HFFc6 (cell line): Measurements from ENCODE around the gene NARS2. TPM values are rescaled to one million over a fixed set of nuclear protein-coding genes. Genes with fewer than 3 reads are reported as not detected.

Experiments used
- DNase-seq: peaks from one replicate; pipeline ENCODE4 v3.0.0-alpha.2; 2018
- H3K27ac Mint-ChIP-seq: 2 replicates; pipeline ENCODE4 v1.8.0; 2020; ENCODE audit warnings: mild to moderate bottlenecking, mixed read lengths
- H3K27me3 Mint-ChIP-seq: 2 replicates; pipeline ENCODE4 v1.8.0; 2021; ENCODE audit warnings: mild to moderate bottlenecking, moderate library complexity, mixed read lengths; ENCODE audit not compliant: insufficient read depth
- H3K36me3 Mint-ChIP-seq: 2 replicates; pipeline ENCODE4 v1.8.0; 2021; ENCODE audit warnings: low read depth, mixed read lengths
- H3K4me1 Mint-ChIP-seq: 2 replicates; pipeline ENCODE4 v1.8.0; 2020; ENCODE audit warnings: low read depth, mixed read lengths
- H3K4me3 Mint-ChIP-seq: 2 replicates; pipeline ENCODE4 v1.8.0; 2020; ENCODE audit warnings: mild to moderate bottlenecking, moderate library complexity, mixed read lengths
- H3K9me3 Mint-ChIP-seq: 2 replicates; pipeline ENCODE4 v1.8.0; 2020; ENCODE audit warnings: mild to moderate bottlenecking, mixed read lengths
- long read RNA-seq: library from polyadenylated mRNA; unstranded; transcript quantifications from one replicate; pipeline ENCODE4 v2.0.0, GENCODE V29; 2019
- total RNA-seq, 6 experiments: library from RNA; stranded (reverse); fragmentation: NEBNext Ultra II Directional; extraction: Animal tissue kit (Norgen Biotek cat#: 25700); gene quantifications; 2 replicates in 1 of 6; 3 replicates in 5 of 6; pipeline ENCODE4 v1.2.3, GENCODE V29; 2021
- TF ChIP-seq, protein P1 (sequence below): fragments of 200-600 bp; sonication (generic); IDR thresholded peaks from 2 replicates; pipeline ENCODE4 v1.5.0; 2021; ENCODE audit warnings: antibody characterized with exemption, mild to moderate bottlenecking

NARS2 gene, protein sequence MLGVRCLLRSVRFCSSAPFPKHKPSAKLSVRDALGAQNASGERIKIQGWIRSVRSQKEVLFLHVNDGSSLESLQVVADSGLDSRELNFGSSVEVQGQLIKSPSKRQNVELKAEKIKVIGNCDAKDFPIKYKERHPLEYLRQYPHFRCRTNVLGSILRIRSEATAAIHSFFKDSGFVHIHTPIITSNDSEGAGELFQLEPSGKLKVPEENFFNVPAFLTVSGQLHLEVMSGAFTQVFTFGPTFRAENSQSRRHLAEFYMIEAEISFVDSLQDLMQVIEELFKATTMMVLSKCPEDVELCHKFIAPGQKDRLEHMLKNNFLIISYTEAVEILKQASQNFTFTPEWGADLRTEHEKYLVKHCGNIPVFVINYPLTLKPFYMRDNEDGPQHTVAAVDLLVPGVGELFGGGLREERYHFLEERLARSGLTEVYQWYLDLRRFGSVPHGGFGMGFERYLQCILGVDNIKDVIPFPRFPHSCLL
- total RNA-seq = 10 to 100 TPM in 3 of 6 experiments, 1 to 10 TPM in 3; 8.7 to 11.6 (median 10.3) TPM
- long read RNA-seq, transcript NARS2-201 (14 exons, 2,519 nt) = major isoform, 9 of 20 reads
- long read RNA-seq, partial matches to known transcripts = 1 of 20 reads
- long read RNA-seq, other reads (novel, unspliced or antisense) = 10 of 20 reads

DNA sequence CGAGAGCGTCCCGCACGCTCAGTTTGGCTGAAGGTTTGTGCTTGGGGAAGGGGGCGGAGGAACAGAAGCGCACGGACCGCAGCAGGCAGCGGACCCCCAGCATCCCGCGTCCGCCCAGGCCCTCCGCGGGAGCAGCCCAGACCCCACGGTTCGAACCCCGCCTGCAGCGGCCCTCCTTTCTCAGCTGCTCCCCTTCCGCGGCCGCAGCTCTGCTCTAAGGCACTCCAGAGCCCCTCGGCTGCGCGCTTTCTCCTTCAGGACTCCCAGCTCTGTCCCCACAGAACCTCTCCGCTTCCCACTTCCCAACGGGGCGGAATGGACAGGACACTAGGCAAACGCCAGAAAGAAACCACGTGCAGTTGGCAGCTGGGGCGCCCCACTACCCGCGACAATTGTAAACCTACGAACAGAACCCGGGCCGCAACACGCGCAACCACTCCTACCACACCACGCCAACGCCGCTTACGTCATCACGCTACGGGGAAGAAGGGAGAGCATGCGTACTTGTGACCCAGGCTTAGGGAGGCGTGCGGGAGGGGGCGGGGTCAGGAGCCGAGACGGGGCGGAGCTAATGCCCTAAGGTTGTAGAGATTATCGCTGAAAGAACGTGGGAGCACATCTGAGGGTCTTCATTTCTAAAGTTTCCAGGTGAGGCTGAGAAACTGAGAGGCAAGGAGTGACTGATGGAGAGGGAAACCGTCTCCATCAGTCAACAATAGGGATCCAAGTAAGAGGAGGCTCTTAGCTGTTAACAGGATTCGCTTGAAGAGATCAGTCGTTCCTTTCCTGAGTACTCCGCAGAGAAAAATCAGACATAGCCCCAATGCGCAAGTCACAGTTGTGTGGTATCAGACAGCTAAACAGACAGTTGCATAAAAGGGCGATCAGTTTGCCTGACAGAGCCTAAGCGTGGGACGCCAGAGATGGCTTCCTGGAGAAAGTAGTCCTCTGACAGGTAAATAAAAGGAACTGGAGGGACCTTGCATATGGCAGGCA, at the start of gene NARS2:
Gene NARS2, minus strand, starts transcription at position 479 of the 996 bp plus-strand sequence. Its CDS starts 376 bp downstream, at position 103.
- H3K27ac Mint-ChIP-seq = peak within 1 kb of the TSS; percentile 95
- no peaks in the 10 kb centered on the region for H3K9me3 Mint-ChIP-seq
- peaks cover 30% of the 10 kb centered on the region for H3K4me1 Mint-ChIP-seq
- H3K27me3 Mint-ChIP-seq = 0 out of 2 replicates have a peak, but pooled peaks cover 1% of the 10 kb centered on the region
- peak; percentile 94 for DNase-seq
- peak within 1 kb of the TSS; percentile 99 for H3K4me3 Mint-ChIP-seq
- TF ChIP-seq, protein P1, sequence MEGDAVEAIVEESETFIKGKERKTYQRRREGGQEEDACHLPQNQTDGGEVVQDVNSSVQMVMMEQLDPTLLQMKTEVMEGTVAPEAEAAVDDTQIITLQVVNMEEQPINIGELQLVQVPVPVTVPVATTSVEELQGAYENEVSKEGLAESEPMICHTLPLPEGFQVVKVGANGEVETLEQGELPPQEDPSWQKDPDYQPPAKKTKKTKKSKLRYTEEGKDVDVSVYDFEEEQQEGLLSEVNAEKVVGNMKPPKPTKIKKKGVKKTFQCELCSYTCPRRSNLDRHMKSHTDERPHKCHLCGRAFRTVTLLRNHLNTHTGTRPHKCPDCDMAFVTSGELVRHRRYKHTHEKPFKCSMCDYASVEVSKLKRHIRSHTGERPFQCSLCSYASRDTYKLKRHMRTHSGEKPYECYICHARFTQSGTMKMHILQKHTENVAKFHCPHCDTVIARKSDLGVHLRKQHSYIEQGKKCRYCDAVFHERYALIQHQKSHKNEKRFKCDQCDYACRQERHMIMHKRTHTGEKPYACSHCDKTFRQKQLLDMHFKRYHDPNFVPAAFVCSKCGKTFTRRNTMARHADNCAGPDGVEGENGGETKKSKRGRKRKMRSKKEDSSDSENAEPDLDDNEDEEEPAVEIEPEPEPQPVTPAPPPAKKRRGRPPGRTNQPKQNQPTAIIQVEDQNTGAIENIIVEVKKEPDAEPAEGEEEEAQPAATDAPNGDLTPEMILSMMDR = no peak
- H3K36me3 Mint-ChIP-seq = peaks cover 6% of the 10 kb centered on the region

DNA sequence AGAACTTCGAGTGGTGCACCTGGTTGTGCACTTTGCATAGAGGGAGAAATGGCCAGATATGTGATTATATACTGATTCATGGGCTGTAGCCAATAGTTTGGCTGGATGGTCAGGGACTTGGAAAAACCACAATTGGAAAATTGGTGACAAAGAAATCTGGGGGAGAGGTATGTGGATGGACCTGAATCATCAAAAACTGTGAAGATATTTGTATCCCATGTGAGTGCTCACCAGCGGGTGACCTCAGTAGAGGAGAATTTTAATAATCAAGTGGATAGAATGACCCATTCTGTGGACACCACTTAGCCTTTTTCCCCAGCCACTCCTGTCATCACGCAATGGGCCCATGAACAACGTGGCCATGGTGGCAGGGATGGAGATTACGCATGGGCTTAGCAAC, 48.0 kb upstream of the NARS2 start:
- TF ChIP-seq, protein P1 = no peak
- peaks cover 28% of the 10 kb centered on the region for H3K9me3 Mint-ChIP-seq
- H3K4me1 Mint-ChIP-seq = peaks cover 10% of the 10 kb centered on the region
- no peak overlapping the region for H3K4me3 Mint-ChIP-seq
- H3K36me3 Mint-ChIP-seq = peaks cover 15% of the 10 kb centered on the region
- H3K27me3 Mint-ChIP-seq = peaks cover 46% of the 10 kb centered on the region
- no peak overlapping the region for H3K27ac Mint-ChIP-seq
- peak; percentile 21 for DNase-seq

DNA sequence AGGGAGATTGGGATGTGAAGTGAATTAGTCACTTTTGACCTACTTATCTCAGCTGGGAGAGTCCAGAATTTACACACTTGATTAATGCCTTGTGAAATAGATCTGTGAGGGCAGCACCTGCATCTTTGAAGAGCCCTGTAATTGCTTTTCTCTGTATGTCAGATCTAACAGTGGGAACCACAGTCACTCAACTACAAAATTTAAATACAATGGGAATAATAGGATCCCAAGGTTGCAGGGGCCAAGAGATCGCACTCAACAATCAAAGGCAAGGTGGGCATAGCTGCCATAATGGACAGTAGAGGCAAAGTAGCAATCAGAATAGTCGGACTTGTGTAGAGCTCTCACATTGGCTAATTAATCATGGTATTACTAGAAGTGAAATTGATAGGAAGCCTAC, 45.5 kb upstream of the NARS2 start:
- H3K4me1 Mint-ChIP-seq = peaks cover 10% of the 10 kb centered on the region
- H3K36me3 Mint-ChIP-seq = peaks cover 15% of the 10 kb centered on the region
- no peak overlapping the region for H3K4me3 Mint-ChIP-seq
- no peak overlapping the region for H3K27ac Mint-ChIP-seq
- no peak for DNase-seq
- peaks cover 25% of the 10 kb centered on the region for H3K9me3 Mint-ChIP-seq
- H3K27me3 Mint-ChIP-seq = peaks cover 34% of the 10 kb centered on the region
- TF ChIP-seq, protein P1 = no peak

DNA sequence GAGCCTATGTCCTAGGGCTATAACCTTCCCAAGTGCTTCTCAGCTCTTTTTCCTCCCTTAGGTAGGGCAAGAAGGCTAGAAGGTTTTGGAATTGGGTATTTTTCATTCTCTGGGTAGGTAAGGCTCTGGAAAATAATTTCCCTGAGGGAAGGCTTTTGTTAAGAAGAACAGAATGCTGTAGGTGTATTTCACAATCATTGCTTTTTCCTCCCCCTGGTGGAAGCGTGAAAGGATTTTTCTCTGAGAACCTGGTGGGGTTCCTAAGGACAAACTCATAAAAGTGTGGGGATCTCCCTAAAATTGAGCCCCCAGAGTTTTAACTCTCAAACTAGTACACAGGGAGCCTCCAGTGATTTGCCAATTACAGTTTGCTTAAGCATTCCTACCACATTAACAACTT, 41.1 kb upstream of the NARS2 start:
- Mint-ChIP-seq H3K27me3 (peaks cover 19% of the 10 kb centered on the region), H3K27ac (no peak overlapping the region), H3K36me3 (peaks cover 14% of the 10 kb centered on the region), H3K4me1 (no peaks in the 10 kb centered on the region), H3K9me3 (peaks cover 20% of the 10 kb centered on the region), H3K4me3 (no peak overlapping the region)
- DNase-seq = no peak
- TF ChIP-seq, protein P1 = peak; percentile 52

DNA sequence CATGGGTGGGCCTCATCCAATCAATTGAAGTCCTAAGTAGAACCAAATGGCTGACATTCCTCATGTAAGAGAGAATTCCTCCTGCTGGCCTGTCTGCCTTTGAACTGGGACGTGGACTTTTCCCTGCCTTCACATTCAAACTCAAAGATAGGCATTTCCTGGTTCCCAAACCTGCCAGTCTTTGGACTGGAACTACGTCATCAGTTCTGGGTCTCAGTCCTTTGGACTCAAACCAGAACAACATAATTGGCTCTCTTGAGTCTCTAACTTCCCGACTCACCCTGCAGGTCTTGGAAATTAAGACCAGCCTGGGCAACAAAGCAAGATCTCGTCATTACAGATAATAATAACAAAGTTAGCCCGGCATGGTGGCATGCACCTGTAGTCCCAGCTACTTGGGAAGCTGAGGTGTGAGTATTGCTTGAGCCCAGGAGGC, 38.7 kb upstream of the NARS2 start:
- no peak for DNase-seq
- H3K4me3 Mint-ChIP-seq = no peak overlapping the region
- TF ChIP-seq, protein P1 = no peak
- no peak overlapping the region for H3K27ac Mint-ChIP-seq
- H3K27me3 Mint-ChIP-seq = peaks cover 13% of the 10 kb centered on the region
- no peaks in the 10 kb centered on the region for H3K36me3 Mint-ChIP-seq
- H3K9me3 Mint-ChIP-seq = no peaks in the 10 kb centered on the region
- no peaks in the 10 kb centered on the region for H3K4me1 Mint-ChIP-seq
